ENCODE results near the gene CNOT1.

- TF ChIP-seq EZH2 (IDR thresholded peaks at IDR 0.05; ENCODE audit: low read length): no peak
- TF ChIP-seq CTCF (optimal IDR thresholded peaks at IDR 0.05 in 1 of 3, IDR thresholded peaks at IDR 0.05 in 1 of 3, conservative IDR thresholded peaks at IDR 0.05 in 1 of 3; ENCODE audit: extremely low read depth in 1 of 3, insufficient read depth in 2 of 3, low read length in 3 of 3): no peak
Observed at GRCh38 chr16:58475091-58475619, 154.5 kb downstream of the CNOT1 start.

Data from keratinocyte (primary cell).